Activated naive CD8-positive, alpha-beta T cell treated with anti-CD3 and anti-CD28 coated beads, Interleukin-2, amount 10 ng/mL, durations not matched to agents 7 days and 5 days (primary cell): Measurements from ENCODE around the gene KNTC1. TPM values are rescaled to one million over a fixed set of nuclear protein-coding genes. Genes with fewer than 3 reads are reported as not detected.
"Not testable (repeated sequence)": the region's sequence is repeated elsewhere in the genome, so short reads cannot be mapped to it uniquely, and the experiment has no call there.

ENCODE experiments used
- ATAC-seq: fragments of 150-1000 bp; cut with Tn5 transposase; one replicate; pipeline ENCODE4 v1.10.0; 2021; ENCODE audit warnings: low read depth, moderate library complexity
- POLR2A ChIA-PET: fragments of 350-600 bp; sonication (Branson Sonifier 250); formaldehyde crosslinking; loops from one replicate; lab custom pipeline; 2021; ENCODE audit warnings: antibody characterized with exemption; lab: Charles Lee
- DNase-seq: peaks from one replicate; pipeline ENCODE4 v3.0.0; 2021
- H3K27ac Mint-ChIP-seq: one replicate; pipeline ENCODE4 v1.8.0; 2022; ENCODE audit warnings: mild to moderate bottlenecking, mixed read lengths
- H3K27me3 Mint-ChIP-seq: one replicate; pipeline ENCODE4 v1.8.0; 2022; ENCODE audit warnings: mild to moderate bottlenecking, moderate library complexity, mixed read lengths
- H3K36me3 Mint-ChIP-seq: one replicate; pipeline ENCODE4 v1.8.0; 2021; ENCODE audit warnings: mild to moderate bottlenecking, mixed read lengths
- H3K4me1 Mint-ChIP-seq: one replicate; pipeline ENCODE4 v1.8.0; 2021; ENCODE audit warnings: mixed read lengths
- H3K4me3 Mint-ChIP-seq: one replicate; pipeline ENCODE4 v1.8.0; 2022; ENCODE audit warnings: mild to moderate bottlenecking, moderate library complexity, mixed read lengths
- H3K9me3 Mint-ChIP-seq: one replicate; pipeline ENCODE4 v1.8.0; 2021; ENCODE audit warnings: mixed read lengths
- total RNA-seq, 2 experiments: library from RNA; stranded (reverse); gene quantifications; one replicate each; pipeline ENCODE4 v1.2.3, GENCODE V29; 2021

The KNTC1 gene
- total RNA-seq, 2 experiments from 2014 or later, result 125 to 130 TPM

GRCh38 chr12:122651520-122652224 lies 124.6 kb downstream of the KNTC1 start:
- DNase-seq (no peak), ATAC-seq (no peak)
- H3K27ac Mint-ChIP-seq, result no peak overlapping the region
- peaks cover 9% of the 10 kb centered on the region for H3K4me1 Mint-ChIP-seq
- POLR2A ChIA-PET, result no interaction called here
- peaks cover 6% of the 10 kb centered on the region for H3K36me3 Mint-ChIP-seq
- no peak overlapping the region for H3K4me3 Mint-ChIP-seq
- no peaks in the 10 kb centered on the region for H3K9me3 Mint-ChIP-seq
- no peaks in the 10 kb centered on the region for H3K27me3 Mint-ChIP-seq

GRCh38 chr12:122653291-122653690 lies 126.2 kb downstream of the KNTC1 start:
- POLR2A ChIA-PET, H3K4me3 Mint-ChIP-seq, DNase-seq, ATAC-seq, H3K27ac Mint-ChIP-seq, H3K36me3 Mint-ChIP-seq, H3K9me3 Mint-ChIP-seq, H3K4me1 Mint-ChIP-seq, H3K27me3 Mint-ChIP-seq: not testable (repeated sequence)

- H3K36me3 Mint-ChIP-seq, result no peaks in the 10 kb centered on the region
- no peak for DNase-seq
- POLR2A ChIA-PET, result no interaction called here
- no peaks in the 10 kb centered on the region for H3K4me1 Mint-ChIP-seq
- H3K9me3 Mint-ChIP-seq, result no peaks in the 10 kb centered on the region
- H3K27ac Mint-ChIP-seq, result no peak overlapping the region
- no peak for ATAC-seq
- no peak overlapping the region for H3K4me3 Mint-ChIP-seq
- no peaks in the 10 kb centered on the region for H3K27me3 Mint-ChIP-seq
These were observed 129.2 kb downstream of the KNTC1 start for GRCh38 chr12:122656298-122656697.

GRCh38 chr12:122659579-122659978 lies 132.5 kb downstream of the KNTC1 start:
- no peak for DNase-seq
- no peaks in the 10 kb centered on the region for H3K9me3 Mint-ChIP-seq
- no peaks in the 10 kb centered on the region for H3K4me1 Mint-ChIP-seq
- no peak overlapping the region for H3K27ac Mint-ChIP-seq
- no peaks in the 10 kb centered on the region for H3K27me3 Mint-ChIP-seq
- no peak overlapping the region for H3K4me3 Mint-ChIP-seq
- no peak for ATAC-seq
- no peaks in the 10 kb centered on the region for H3K36me3 Mint-ChIP-seq
- POLR2A ChIA-PET, result no interaction called here

GRCh38 chr12:122661246-122661645 lies 134.2 kb downstream of the KNTC1 start:
- Mint-ChIP-seq H3K4me3 (no peak overlapping the region), H3K4me1 (no peaks in the 10 kb centered on the region), H3K27me3 (no peaks in the 10 kb centered on the region), H3K27ac (no peak overlapping the region), H3K36me3 (no peaks in the 10 kb centered on the region), H3K9me3 (no peaks in the 10 kb centered on the region)
- DNase-seq (no peak), ATAC-seq (no peak)
- POLR2A ChIA-PET, result no interaction called here

- no peaks in the 10 kb centered on the region for H3K9me3 Mint-ChIP-seq
- H3K27ac Mint-ChIP-seq, result no peak overlapping the region
- DNase-seq, result no peak
- no peaks in the 10 kb centered on the region for H3K4me1 Mint-ChIP-seq
- no peaks in the 10 kb centered on the region for H3K27me3 Mint-ChIP-seq
- no peak for ATAC-seq
- H3K4me3 Mint-ChIP-seq, result no peak overlapping the region
- no peaks in the 10 kb centered on the region for H3K36me3 Mint-ChIP-seq
- POLR2A ChIA-PET, result no interaction called here
These were observed 134.9 kb downstream of the KNTC1 start for GRCh38 chr12:122661938-122662337.

- Mint-ChIP-seq H3K36me3 (no peaks in the 10 kb centered on the region), H3K4me3 (no peak overlapping the region), H3K27ac (no peak overlapping the region), H3K4me1 (no peaks in the 10 kb centered on the region), H3K9me3 (no peaks in the 10 kb centered on the region), H3K27me3 (no peaks in the 10 kb centered on the region)
- no peak for DNase-seq
- no peak for ATAC-seq
- POLR2A ChIA-PET, result interaction anchor here (0.5 kb wide), 1 partner anchor 533 kb away, joined by 3 read pairs; no protein-coding TSS in a partner anchor
These were observed 138.3 kb downstream of the KNTC1 start for GRCh38 chr12:122665349-122665748.

- H3K4me3 Mint-ChIP-seq, result no peak overlapping the region
- no peaks in the 10 kb centered on the region for H3K36me3 Mint-ChIP-seq
- peaks cover under 1% of the 10 kb centered on the region for H3K27me3 Mint-ChIP-seq
- H3K4me1 Mint-ChIP-seq, result no peaks in the 10 kb centered on the region
- POLR2A ChIA-PET, result interaction anchor here (0.5 kb wide), 1 partner anchor 534 kb away, joined by 3 read pairs; no protein-coding TSS in a partner anchor
- DNase-seq (no peak), ATAC-seq (no peak)
- no peak overlapping the region for H3K27ac Mint-ChIP-seq
- no peaks in the 10 kb centered on the region for H3K9me3 Mint-ChIP-seq
These were observed 138.7 kb downstream of the KNTC1 start for GRCh38 chr12:122665759-122666158.

- H3K27ac Mint-ChIP-seq, result no peak overlapping the region
- ATAC-seq (no peak), DNase-seq (no peak)
- POLR2A ChIA-PET, result no interaction called here
- H3K27me3 Mint-ChIP-seq, result peaks cover 2% of the 10 kb centered on the region
- H3K36me3 Mint-ChIP-seq, result no peaks in the 10 kb centered on the region
- H3K9me3 Mint-ChIP-seq, result no peaks in the 10 kb centered on the region
- no peaks in the 10 kb centered on the region for H3K4me1 Mint-ChIP-seq
- H3K4me3 Mint-ChIP-seq, result no peak overlapping the region
These were observed 141.2 kb downstream of the KNTC1 start for GRCh38 chr12:122668268-122668667.

- ATAC-seq (no peak), DNase-seq (no peak)
- H3K4me1 Mint-ChIP-seq, result no peaks in the 10 kb centered on the region
- H3K36me3 Mint-ChIP-seq, result no peaks in the 10 kb centered on the region
- no peak overlapping the region for H3K4me3 Mint-ChIP-seq
- no peaks in the 10 kb centered on the region for H3K9me3 Mint-ChIP-seq
- peaks cover 2% of the 10 kb centered on the region for H3K27me3 Mint-ChIP-seq
- H3K27ac Mint-ChIP-seq, result no peak overlapping the region
- POLR2A ChIA-PET, result interaction anchor here (0.7 kb wide), 1 partner anchor 83 kb away, joined by 4 read pairs; no protein-coding TSS in a partner anchor
These were observed 142.5 kb downstream of the KNTC1 start for GRCh38 chr12:122669397-122670070.

GRCh38 chr12:122672515-122672914 lies 145.5 kb downstream of the KNTC1 start:
- no peak overlapping the region for H3K4me3 Mint-ChIP-seq
- H3K36me3 Mint-ChIP-seq, result no peaks in the 10 kb centered on the region
- DNase-seq (no peak), ATAC-seq (no peak)
- H3K4me1 Mint-ChIP-seq, result no peaks in the 10 kb centered on the region
- no peak overlapping the region for H3K27ac Mint-ChIP-seq
- peaks cover 2% of the 10 kb centered on the region for H3K27me3 Mint-ChIP-seq
- POLR2A ChIA-PET, result no interaction called here
- no peaks in the 10 kb centered on the region for H3K9me3 Mint-ChIP-seq
